Common myeloid progenitor, CD34-positive (primary cell): Measurements from ENCODE around the gene IFITM2.
A peak's percentile ranks its signal among the peaks of the same experiment; 100 is the strongest.
"Not testable (repeated sequence)": the region's sequence is repeated elsewhere in the genome, so short reads cannot be mapped to it uniquely, and the experiment has no call there.

Experiments used
- CTCF ChIA-PET: fragments of 350-600 bp; sonication (Branson Sonifier 250); formaldehyde crosslinking; loops from one replicate; lab custom pipeline; 2021; ENCODE audit warnings: antibody characterized with exemption; lab: Charles Lee
- POLR2A ChIA-PET: fragments of 350-600 bp; sonication (Branson Sonifier 250); formaldehyde crosslinking; loops from one replicate; lab custom pipeline; 2021; ENCODE audit warnings: antibody characterized with exemption; lab: Charles Lee
- DNase-seq, 3 donors: peaks; one replicate each; pipeline versions ENCODE4 v3.0.0 to v3.0.0-alpha.2; 2013
- H3K27ac ChIP-seq, 2 experiments: 1 replicate in 1 of 2; 2 replicates in 1 of 2; pipeline ENCODE4 v1.7.0; 2013; ENCODE audit warnings: inconsistent platforms in 2 of 2, low read length in 2 of 2, mild to moderate bottlenecking in 2 of 2, low read depth in 1 of 2, moderate library complexity in 1 of 2; ENCODE audit not compliant: severe bottlenecking in 2 of 2, insufficient read depth in 1 of 2, poor library complexity in 1 of 2
- H3K27me3 ChIP-seq, 5 experiments: replicated peaks in 2 of 5; 1 replicate in 3 of 5; 2 replicates in 2 of 5; pipeline versions ENCODE4 v1.6.1 to v1.7.0; 2013; ENCODE audit warnings: low read length in 4 of 5, mild to moderate bottlenecking in 2 of 5, moderate library complexity in 2 of 5, inconsistent platforms in 1 of 5; ENCODE audit not compliant: insufficient read depth in 5 of 5, control insufficient read depth in 4 of 5
- H3K36me3 ChIP-seq, 4 experiments: 1 replicate in 2 of 4; 2 replicates in 2 of 4; pipeline versions ENCODE4 v1.6.1 to v1.7.0; 2013; ENCODE audit warnings: low read length in 3 of 4, control low read depth in 1 of 4, mild to moderate bottlenecking in 1 of 4; ENCODE audit not compliant: control insufficient read depth in 4 of 4, insufficient read depth in 4 of 4
- H3K4me1 ChIP-seq, 4 experiments: 1 replicate in 3 of 4; 2 replicates in 1 of 4; pipeline versions ENCODE4 v1.6.1 to v1.7.1; 2013; ENCODE audit warnings: low read length in 3 of 4, mild to moderate bottlenecking in 3 of 4, control low read depth in 1 of 4, inconsistent platforms in 1 of 4, moderate library complexity in 1 of 4; ENCODE audit not compliant: control insufficient read depth in 4 of 4, insufficient read depth in 4 of 4; ENCODE audit errors: control extremely low read depth in 1 of 4
- H3K4me3 ChIP-seq, 7 experiments: 1 replicate in 4 of 7; 2 replicates in 3 of 7; pipeline versions ENCODE4 v1.5.1 to v1.7.0; 2013; ENCODE audit warnings: mild to moderate bottlenecking in 7 of 7, low read length in 6 of 7, moderate library complexity in 6 of 7, inconsistent platforms in 2 of 7, low read depth in 2 of 7, control low read depth in 1 of 7; ENCODE audit not compliant: insufficient read depth in 4 of 7, control insufficient read depth in 1 of 7; ENCODE audit errors: extremely low read depth in 1 of 7
- H3K9me3 ChIP-seq, 5 experiments: 1 replicate in 4 of 5; 2 replicates in 1 of 5; pipeline versions ENCODE4 v1.6.1 to v1.7.1; 2013; ENCODE audit warnings: low read length in 4 of 5, mild to moderate bottlenecking in 2 of 5, inconsistent platforms in 1 of 5, low read depth in 1 of 5, moderate library complexity in 1 of 5; ENCODE audit not compliant: control insufficient read depth in 4 of 5, insufficient read depth in 2 of 5; ENCODE audit errors: control extremely low read depth in 1 of 5
- whole genome bisulfite sequencing: methylation state at CpG from one replicate; pipeline ENCODE4 v1.1.5; 2013; ENCODE audit not compliant: insufficient coverage; 5-methylcytosine and 5-hydroxymethylcytosine counted together

IFITM2 gene

GRCh38 chr11:313304-313786 lies 5.7 kb downstream of the IFITM2 start:
- peaks cover 0 to 21% (median 0%) of the 10 kb centered on the region in 5 experiments for H3K27me3 ChIP-seq
- DNase-seq: no peak
- H3K27ac ChIP-seq: peak overlapping the region; percentile 30 to 82
- no peaks in the 10 kb centered on the region for H3K9me3 ChIP-seq
- CTCF ChIA-PET: interaction anchor here (1.0 to 1.8 kb wide), 3 partner anchors 14 to 36 kb away, joined by 3 to 5 read pairs (median 4); partner anchors contain the start of gene IFITM5
- peaks cover 10 to 73% (median 64%) of the 10 kb centered on the region in 4 experiments for H3K4me1 ChIP-seq
- peak overlapping the region in 6 of 7 experiments; percentile 32 to 79 (median 62) for H3K4me3 ChIP-seq
- POLR2A ChIA-PET: no interaction called here
- peaks cover 0 to 10% (median 2%) of the 10 kb centered on the region in 4 experiments for H3K36me3 ChIP-seq
- 62% methylated on average over 5 of the region's 8 CpGs for WGBS

DNA sequence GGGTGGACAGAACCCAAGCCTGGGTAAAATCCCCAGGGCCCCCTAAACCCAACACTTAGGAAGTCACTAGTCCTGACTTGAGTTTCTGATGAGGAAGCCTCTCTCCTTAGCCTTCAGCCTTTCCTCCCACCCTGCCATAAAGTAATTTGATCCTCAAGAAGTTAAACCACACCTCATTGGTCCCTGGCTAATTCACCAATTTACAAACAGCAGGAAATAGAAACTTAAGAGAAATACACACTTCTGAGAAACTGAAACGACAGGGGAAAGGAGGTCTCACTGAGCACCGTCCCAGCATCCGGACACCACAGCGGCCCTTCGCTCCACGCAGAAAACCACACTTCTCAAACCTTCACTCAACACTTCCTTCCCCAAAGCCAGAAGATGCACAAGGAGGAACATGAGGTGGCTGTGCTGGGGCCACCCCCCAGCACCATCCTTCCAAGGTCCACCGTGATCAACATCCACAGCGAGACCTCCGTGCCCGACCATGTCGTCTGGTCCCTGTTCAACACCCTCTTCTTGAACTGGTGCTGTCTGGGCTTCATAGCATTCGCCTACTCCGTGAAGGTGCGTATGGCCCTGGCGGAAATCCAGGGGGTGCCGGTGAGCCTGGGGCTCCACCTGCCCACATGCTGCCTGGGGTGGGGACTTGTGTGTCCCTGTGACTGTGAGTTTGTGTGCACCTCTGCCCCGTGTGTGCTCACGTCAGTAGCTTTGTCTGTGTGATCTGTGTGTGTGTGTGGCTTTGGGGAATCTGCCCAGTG lies 6.4 kb downstream of the IFITM2 start, which contains the start of gene IFITM1:
TSS of gene IFITM1 (plus strand) at position 254 of the 767 bp plus-strand sequence. CDS start at position 385, 131 bp downstream.
- Histone ChIP-seq H3K4me3 (peak within 1 kb of the TSS in 6 of 7 experiments; percentile 50 to 79 (median 62)), H3K27ac (peak within 1 kb of the TSS; percentile 30 to 82), H3K27me3 (peaks cover 0 to 21% (median 0%) of the 10 kb centered on the region in 5 experiments), H3K9me3 (no peaks in the 10 kb centered on the region), H3K36me3 (peaks cover 0 to 10% (median 2%) of the 10 kb centered on the region in 4 experiments), H3K4me1 (peaks cover 10 to 71% (median 60%) of the 10 kb centered on the region in 4 experiments)
- CTCF ChIA-PET: interaction anchor here (2.7 kb wide), 1 partner anchor 41 kb away, joined by 7 read pairs; no protein-coding TSS in a partner anchor
- WGBS: 3% methylated on average over 13 of the region's 18 CpGs
- DNase-seq: peak; percentile 46 to 79 (median 77)
- POLR2A ChIA-PET: no interaction called here

- POLR2A ChIA-PET, DNase-seq, H3K9me3 ChIP-seq: not testable (repeated sequence)
- Histone ChIP-seq H3K27me3 (peaks cover 0 to 21% (median 0%) of the 10 kb centered on the region in 5 experiments), H3K4me3 (peak overlapping the region in 6 of 7 experiments; percentile 31 to 79 (median 62)), H3K36me3 (peaks cover 0 to 10% (median 2%) of the 10 kb centered on the region in 4 experiments), H3K27ac (peak overlapping the region in 1 of 2 experiments; percentile 82), H3K4me1 (peaks cover 10 to 68% (median 58%) of the 10 kb centered on the region in 4 experiments)
- no CpG with 5 or more reads among the region's 6 CpGs for WGBS
- CTCF ChIA-PET: interaction anchor here (0.6 to 2.7 kb wide), 2 partner anchors 41 to 351 kb away, joined by 3 to 7 read pairs; no protein-coding TSS in a partner anchor
These were observed 6.9 kb downstream of the IFITM2 start for GRCh38 chr11:314554-314875.

DNA sequence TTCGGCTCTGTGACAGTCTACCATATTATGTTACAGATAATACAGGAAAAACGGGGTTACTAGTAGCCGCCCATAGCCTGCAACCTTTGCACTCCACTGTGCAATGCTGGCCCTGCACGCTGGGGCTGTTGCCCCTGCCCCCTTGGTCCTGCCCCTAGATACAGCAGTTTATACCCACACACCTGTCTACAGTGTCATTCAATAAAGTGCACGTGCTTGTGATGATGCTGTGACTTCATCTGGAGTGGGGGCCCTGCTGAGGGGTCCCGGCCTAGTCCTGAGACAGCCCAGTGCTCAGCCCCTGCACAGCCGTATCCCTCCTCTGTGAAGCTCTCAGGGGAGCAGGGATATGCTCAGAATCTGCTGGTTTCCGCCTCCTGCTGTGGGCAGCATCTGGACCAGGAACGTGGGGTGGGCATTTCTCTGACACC lies 7.5 kb downstream of the IFITM2 start:
- Histone ChIP-seq H3K36me3 (peaks cover 0 to 10% (median 2%) of the 10 kb centered on the region in 4 experiments), H3K4me1 (peaks cover 10 to 66% (median 57%) of the 10 kb centered on the region in 4 experiments), H3K9me3 (no peaks in the 10 kb centered on the region), H3K27ac (no peak overlapping the region), H3K27me3 (peaks cover 0 to 21% (median 0%) of the 10 kb centered on the region in 5 experiments), H3K4me3 (peak overlapping the region in 5 of 7 experiments; percentile 28 to 79 (median 54))
- ChIA-PET POLR2A (no interaction called here), CTCF (interaction anchor here (0.6 to 3.6 kb wide), 4 partner anchors 9 to 351 kb away, joined by 3 to 37 read pairs (median 5); partner anchors contain the start of gene IFITM2)
- 97% methylated on average over 7 of the region's 9 CpGs for WGBS
- DNase-seq: no peak

DNA sequence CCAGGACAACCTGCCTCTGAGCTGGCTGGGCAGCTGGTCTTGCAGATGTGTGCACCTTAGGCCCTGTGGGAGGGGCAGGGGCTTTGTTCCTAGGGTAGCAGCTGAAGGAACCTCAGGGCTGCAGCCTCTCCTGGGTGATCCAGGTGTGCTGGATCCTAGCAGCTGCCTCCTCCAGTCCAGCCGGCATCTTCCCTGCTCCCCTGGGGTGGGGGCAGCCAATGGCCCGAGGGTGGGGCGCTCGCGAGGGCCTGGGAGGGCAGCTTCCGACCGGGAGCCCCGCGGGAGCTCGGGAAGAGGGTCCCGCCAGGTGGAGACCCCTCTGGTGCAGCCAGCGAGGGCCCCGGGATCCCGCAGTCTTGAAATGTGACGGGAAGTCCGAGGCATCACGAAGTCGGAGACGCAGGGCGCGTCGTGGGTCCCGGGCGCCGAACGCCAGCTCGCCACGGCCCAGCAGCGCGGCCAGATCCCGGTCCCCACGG lies 7.9 kb downstream of the IFITM2 start:
- ChIA-PET POLR2A (no interaction called here), CTCF (interaction anchor here (1.4 to 3.6 kb wide), 3 partner anchors 10 to 45 kb away, joined by 3 to 37 read pairs (median 7); partner anchors contain the start of gene IFITM2)
- DNase-seq: no peak
- WGBS: 84% methylated on average over 30 of the region's 32 CpGs
- H3K36me3 ChIP-seq: peaks cover 0 to 10% (median 2%) of the 10 kb centered on the region in 4 experiments
- H3K27ac ChIP-seq: no peak overlapping the region
- peaks cover 10 to 70% (median 60%) of the 10 kb centered on the region in 4 experiments for H3K4me1 ChIP-seq
- H3K4me3 ChIP-seq: peak overlapping the region in 5 of 7 experiments; percentile 28 to 79 (median 54)
- H3K9me3 ChIP-seq: no peaks in the 10 kb centered on the region
- H3K27me3 ChIP-seq: peaks cover 0 to 21% (median 0%) of the 10 kb centered on the region in 5 experiments

- Histone ChIP-seq H3K4me1 (peaks cover 10 to 75% (median 65%) of the 10 kb centered on the region in 4 experiments), H3K9me3 (no peaks in the 10 kb centered on the region), H3K36me3 (peaks cover 0 to 10% (median 2%) of the 10 kb centered on the region in 4 experiments), H3K4me3 (peak overlapping the region in 3 of 7 experiments; percentile 4 to 79 (median 55)), H3K27ac (peak overlapping the region in 1 of 2 experiments; percentile 25), H3K27me3 (peaks cover 0 to 21% (median 0%) of the 10 kb centered on the region in 5 experiments)
- ChIA-PET POLR2A (interaction anchor here (0.6 to 1.4 kb wide), 3 partner anchors 34 to 43 kb away, joined by 4 to 5 read pairs (median 4); no protein-coding TSS in a partner anchor), CTCF (interaction anchor here (1.2 to 3.6 kb wide), 6 partner anchors 9 to 149 kb away, joined by 3 to 37 read pairs (median 4); partner anchors contain the start of gene IFITM2)
- DNase-seq: peak in 1 of 3 donors; percentile 24
- WGBS: 62% methylated on average over 53 of the region's 64 CpGs
These were observed 8.6 kb downstream of the IFITM2 start for GRCh38 chr11:316031-316701.
